Lower leg skin (tissue), 3 donors: Measurements from ENCODE around the gene SULF2.

ENCODE experiments used
- CTCF ChIP-seq, 3 donors: fragments of 450-650 bp; IDR thresholded peaks; one replicate each; pipeline ENCODE4 v1.5.1; 2016; ENCODE audit warnings: antibody characterized with exemption in 3 of 3, mild to moderate bottlenecking in 3 of 3, moderate library complexity in 2 of 3
- POLR2A ChIP-seq, 2 donors: fragments of 450-650 bp; IDR thresholded peaks; one replicate each; pipeline ENCODE4 v1.6.1; 2016 to 2017; ENCODE audit warnings: antibody characterized with exemption in 2 of 2, mild to moderate bottlenecking in 1 of 2, moderate library complexity in 1 of 2

GRCh38 chr20:47799116-47799715 lies 13.9 kb upstream of the SULF2 start:
- TF ChIP-seq CTCF (IDR thresholded peaks at IDR 0.05), result no peak
- TF ChIP-seq POLR2A (IDR thresholded peaks at IDR 0.05), result no peak
